ENCODE data around the gene ADARB1.

The ADARB1 gene

GRCh38 chr21:45259206-45259840 lies 184.9 kb downstream of the ADARB1 start:
- DNase-seq (ENCODE audit: insufficient read length, low spot score) (no peak), FAIRE-seq (no peak)

GRCh38 chr21:45260191-45260825 lies 185.9 kb downstream of the ADARB1 start:
- no peak for FAIRE-seq

GRCh38 chr21:45261093-45261492 lies 186.7 kb downstream of the ADARB1 start:
- FAIRE-seq (no peak), DNase-seq (ENCODE audit: insufficient read length, low spot score) (no peak)

More at GRCh38 chr21:45260191-45260825, 185.9 kb downstream of the ADARB1 start:
- no peak for DNase-seq (ENCODE audit: insufficient read length, low spot score)

- DNase-seq (ENCODE audit: insufficient read length, low spot score) (no peak), FAIRE-seq (no peak)
Measured at GRCh38 chr21:45262041-45262581, 187.7 kb downstream of the ADARB1 start.

GRCh38 chr21:45262616-45263015 lies 188.2 kb downstream of the ADARB1 start:
- FAIRE-seq = no peak
- DNase-seq (ENCODE audit: insufficient read length, low spot score) = no peak

- DNase-seq (ENCODE audit: insufficient read length, low spot score) = no peak
- no peak for FAIRE-seq
Measured at GRCh38 chr21:45263534-45263933, 189.2 kb downstream of the ADARB1 start.

- FAIRE-seq (no peak), DNase-seq (ENCODE audit: insufficient read length, low spot score) (no peak)
Measured at GRCh38 chr21:45264146-45264911, 189.9 kb downstream of the ADARB1 start.

GRCh38 chr21:45264912-45265515 lies 190.6 kb downstream of the ADARB1 start:
- FAIRE-seq = no peak

GRCh38 chr21:45265721-45266517 lies 191.5 kb downstream of the ADARB1 start:
- DNase-seq (ENCODE audit: insufficient read length, low spot score) = no peak
- no peak for FAIRE-seq

More at GRCh38 chr21:45264912-45265515, 190.6 kb downstream of the ADARB1 start:
- DNase-seq (ENCODE audit: insufficient read length, low spot score) = no peak

GRCh38 chr21:45266518-45267389 lies 192.4 kb downstream of the ADARB1 start:
- DNase-seq (ENCODE audit: insufficient read length, low spot score) (no peak), FAIRE-seq (no peak)

- FAIRE-seq (no peak), DNase-seq (ENCODE audit: insufficient read length, low spot score) (no peak)
Measured at GRCh38 chr21:45267390-45267760, 193.0 kb downstream of the ADARB1 start.

GRCh38 chr21:45269861-45270260 lies 195.5 kb downstream of the ADARB1 start:
- DNase-seq (ENCODE audit: insufficient read length, low spot score) (no peak), FAIRE-seq (no peak)

- DNase-seq (ENCODE audit: insufficient read length, low spot score) (no peak), FAIRE-seq (no peak)
Measured at GRCh38 chr21:45270306-45270821, 196.0 kb downstream of the ADARB1 start.

Data from HTR-8/SVneo (cell line).